HG02938 (cell line): ENCODE data around the gene MSL3B.

Source experiments
- ATAC-seq: cut with Tn5 transposase; IDR thresholded peaks from one replicate; pipeline ENCODE4 v1.9.1; 2021; ENCODE audit warnings: mild to moderate bottlenecking, moderate library complexity; ENCODE audit not compliant: unreplicated experiment

Gene MSL3B

DNA sequence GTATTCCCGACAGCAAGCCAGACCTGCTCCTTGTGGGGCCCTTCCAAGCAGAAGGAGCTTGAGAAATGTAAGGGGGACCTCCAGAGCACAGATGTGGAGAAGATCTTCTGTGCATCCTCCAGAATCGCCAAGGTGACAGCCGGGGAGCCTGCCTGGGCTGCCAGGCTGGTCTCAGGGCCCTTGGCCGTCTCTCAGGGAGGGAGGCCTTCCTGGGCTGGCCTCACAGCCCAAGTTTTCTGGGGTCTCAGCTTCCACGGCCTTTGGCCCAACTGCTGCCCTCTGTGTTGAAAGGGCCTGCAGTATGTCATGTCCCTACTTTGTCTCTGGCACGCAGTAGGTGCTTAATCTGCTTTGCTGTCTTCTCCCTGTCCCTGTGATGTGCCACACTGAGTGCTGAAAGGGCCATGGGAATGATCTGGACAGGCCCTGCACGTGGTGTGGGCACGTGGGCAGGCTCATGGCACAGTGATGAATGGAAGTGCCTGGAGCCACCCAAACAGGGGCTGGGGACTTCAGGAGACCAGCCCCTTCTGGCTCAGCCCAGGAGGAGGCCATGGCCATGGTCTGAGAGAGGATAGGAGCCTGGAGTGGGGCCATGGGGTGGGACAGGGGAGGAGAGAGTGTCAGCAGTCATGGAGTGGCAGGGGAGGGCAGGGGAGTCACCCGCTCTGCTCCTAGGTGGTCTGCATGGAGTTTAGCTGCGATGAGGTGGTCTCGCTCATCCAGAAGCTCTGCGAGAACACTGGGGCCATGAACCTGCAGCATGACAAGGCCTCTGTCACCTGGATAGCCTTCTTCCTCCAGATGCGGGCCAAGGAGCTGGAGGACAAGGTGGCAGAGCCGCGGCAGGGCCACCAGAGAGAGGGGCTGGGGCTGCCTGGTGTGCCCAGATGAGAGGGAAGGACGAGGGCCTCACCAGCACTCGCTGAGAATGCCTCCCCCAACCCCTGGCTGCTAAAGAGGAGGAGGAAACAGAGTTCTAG is 49.3 kb downstream of the MSL3B start:
- ATAC-seq = no peak

DNA sequence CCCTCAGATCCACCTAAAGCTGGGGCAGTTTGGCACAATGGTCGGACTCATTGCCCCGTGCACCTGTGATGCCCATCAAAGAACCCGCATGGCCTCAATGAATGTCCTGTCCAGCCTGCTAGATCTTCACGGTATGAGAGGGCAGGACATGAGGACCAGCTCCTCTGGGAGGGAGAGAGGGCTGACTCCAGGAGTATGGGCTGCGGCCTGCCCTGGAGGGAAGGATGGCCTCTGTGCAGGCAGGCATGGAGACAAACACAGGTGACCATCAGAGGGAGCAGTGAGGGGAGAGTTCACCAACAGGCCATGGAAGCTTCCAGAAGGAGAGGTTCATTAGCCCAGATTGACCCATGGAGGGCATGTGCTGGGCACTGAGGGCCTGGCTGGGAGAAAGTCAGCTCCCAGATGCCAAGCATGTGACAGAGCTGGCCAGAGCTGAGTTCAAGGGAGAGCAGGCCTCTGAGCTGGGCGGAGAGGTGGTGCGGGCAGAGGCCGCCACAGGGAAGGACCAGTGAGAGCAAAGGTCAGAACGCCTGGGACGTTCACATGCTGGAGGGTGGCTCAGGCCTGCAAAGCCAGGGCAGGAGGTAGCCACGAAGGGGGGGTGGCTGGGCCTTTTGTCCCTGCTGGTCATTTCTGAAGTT is 50.1 kb downstream of the MSL3B start:
- no peak for ATAC-seq

DNA sequence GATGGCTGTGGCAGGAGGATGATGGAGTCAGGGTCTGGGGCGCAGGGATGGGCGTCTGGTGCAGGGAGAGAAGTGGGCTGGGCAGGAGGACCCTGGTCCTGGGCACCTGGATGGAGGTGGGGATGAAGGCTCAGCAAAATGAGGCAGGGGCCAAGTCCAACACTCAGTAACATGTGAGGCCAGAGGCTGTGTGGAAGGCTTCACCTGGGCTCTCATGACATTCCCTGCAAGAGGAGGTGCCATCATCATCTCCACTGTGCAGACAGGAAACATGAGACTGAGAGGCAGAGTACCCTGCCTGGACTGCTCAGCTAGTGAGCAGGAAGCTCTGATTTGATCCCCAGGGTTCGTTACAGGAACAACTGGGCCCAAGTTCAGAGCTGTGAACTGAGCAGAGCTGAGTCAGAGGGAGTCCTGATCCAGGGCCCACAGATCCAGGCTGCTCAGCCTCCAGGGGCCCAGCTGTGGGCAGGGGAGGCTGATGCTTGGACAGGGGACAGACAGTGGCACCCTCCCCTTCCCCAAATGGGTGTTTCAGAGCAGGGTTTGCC is 50.8 kb downstream of the MSL3B start:
- no peak for ATAC-seq

DNA sequence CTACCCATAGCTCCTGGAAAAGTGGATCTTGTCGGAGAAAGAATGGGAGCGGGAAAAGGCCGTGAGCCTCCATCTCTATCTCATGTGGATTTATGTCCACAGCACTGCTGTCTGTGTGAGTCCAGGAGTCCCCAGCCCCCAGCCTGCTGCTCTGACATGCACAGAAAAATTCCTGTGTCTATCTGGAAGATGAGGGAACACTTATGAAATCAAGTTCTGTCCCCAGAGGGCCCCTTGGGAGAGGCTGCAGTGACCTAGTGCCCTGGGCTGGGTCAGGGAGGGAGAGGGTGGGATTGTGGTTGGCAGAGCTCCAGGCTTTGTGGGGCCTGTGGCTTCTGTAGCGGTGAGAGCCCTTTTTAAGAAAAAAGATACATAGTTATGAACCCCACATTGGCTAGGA is 51.4 kb downstream of the MSL3B start:
- no peak for ATAC-seq

DNA sequence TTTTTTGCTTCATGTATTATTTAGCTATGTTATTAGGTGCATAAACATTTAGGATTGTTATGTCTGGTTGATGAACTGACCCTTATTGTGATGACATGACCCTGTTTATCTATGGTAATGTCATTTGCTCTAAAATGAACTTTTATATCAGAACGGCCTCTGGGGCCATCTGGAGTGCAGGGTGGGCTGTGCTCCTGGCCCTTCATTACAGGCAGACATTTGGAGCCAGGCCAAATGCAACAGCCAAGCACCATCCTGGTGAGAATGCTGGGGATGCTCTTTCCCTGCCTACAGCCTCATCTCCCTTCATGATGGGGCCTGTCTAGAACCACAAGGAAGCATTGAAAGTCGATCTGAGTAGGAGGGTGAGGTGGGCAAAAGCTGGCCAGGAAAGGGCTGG is 51.9 kb downstream of the MSL3B start:
- ATAC-seq = no peak

DNA sequence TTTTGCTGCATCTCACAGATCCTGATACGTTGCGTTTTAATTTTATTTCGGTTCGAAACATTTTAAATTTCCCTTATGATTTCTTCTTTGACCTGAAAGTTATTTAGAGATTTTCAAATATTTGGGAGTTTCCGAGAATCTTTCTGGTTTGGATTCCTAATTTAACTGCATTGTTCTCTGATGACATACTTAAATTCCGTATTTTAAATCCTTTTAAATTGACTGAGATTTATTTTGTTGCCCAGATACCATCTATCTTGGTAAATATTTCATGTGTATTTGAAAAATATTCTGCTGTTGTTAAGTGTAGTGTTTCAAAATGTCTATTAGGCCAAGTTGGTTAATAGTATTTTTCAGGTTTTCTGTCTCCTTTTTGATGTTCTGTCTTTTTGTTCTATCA is 52.3 kb downstream of the MSL3B start:
- no peak for ATAC-seq
